KMS-11 (cell line): ENCODE measurements around the gene FBXO9.

Experiments
- H2AFZ ChIP-seq: fragments of 200-600 bp; sonication (generic); 2 replicates; pipeline ENCODE4 v1.6.1; 2016; ENCODE audit warnings: antibody characterized with exemption, mixed run types, low read depth
- H3K27ac ChIP-seq: fragments of 200-600 bp; sonication (generic); 2 replicates; pipeline ENCODE4 v1.6.1; 2016; ENCODE audit warnings: mild to moderate bottlenecking, mixed run types
- H3K27me3 ChIP-seq: fragments of 200-600 bp; sonication (generic); 2 replicates; pipeline ENCODE4 v1.6.1; 2017; ENCODE audit warnings: mild to moderate bottlenecking, low read depth, mixed run types, moderate library complexity; ENCODE audit not compliant: insufficient read depth
- H3K36me3 ChIP-seq: fragments of 200-600 bp; sonication (generic); 2 replicates; pipeline ENCODE4 v1.6.1; 2017; ENCODE audit warnings: mild to moderate bottlenecking, mixed run types; ENCODE audit not compliant: insufficient read depth
- H3K4me1 ChIP-seq: fragments of 200-600 bp; sonication (generic); 2 replicates; pipeline ENCODE4 v1.6.1; 2016; ENCODE audit warnings: mild to moderate bottlenecking, low read depth, mixed run types; ENCODE audit not compliant: poor library complexity, severe bottlenecking
- H3K4me2 ChIP-seq: fragments of 200-600 bp; sonication (generic); 2 replicates; pipeline ENCODE4 v1.7.0; 2016; ENCODE audit warnings: mild to moderate bottlenecking, mixed run types
- H3K4me3 ChIP-seq: fragments of 200-600 bp; sonication (generic); IDR thresholded peaks from 2 replicates; pipeline ENCODE4 v1.6.1; 2017; ENCODE audit warnings: low read depth, low read length, mixed read lengths; ENCODE audit not compliant: insufficient read depth
- H3K79me2 ChIP-seq: fragments of 200-600 bp; sonication (generic); 2 replicates; pipeline ENCODE4 v1.6.1; 2016; ENCODE audit warnings: low read depth, mixed run types; ENCODE audit not compliant: insufficient read depth
- H3K9ac ChIP-seq: fragments of 200-600 bp; sonication (generic); 2 replicates; pipeline ENCODE4 v1.6.1; 2016; ENCODE audit warnings: mild to moderate bottlenecking, mixed run types
- H4K20me1 ChIP-seq: fragments of 200-600 bp; sonication (generic); 2 replicates; pipeline ENCODE4 v1.6.1; 2016; ENCODE audit warnings: mild to moderate bottlenecking, mixed run types; ENCODE audit not compliant: insufficient read depth
- CTCF ChIP-seq: fragments of 200-600 bp; sonication (generic); conservative IDR thresholded peaks from 2 replicates; pipeline ENCODE4 v1.6.1; 2017; ENCODE audit warnings: low read depth, mild to moderate bottlenecking, antibody characterized with exemption, low read length, moderate library complexity, mixed read lengths

FBXO9 gene

GRCh38 chr6:53111865-53112264 lies 46.7 kb downstream of the FBXO9 start:
- Histone ChIP-seq H3K4me3 (no peak overlapping the region), H3K27me3 (no peaks in the 10 kb centered on the region), H2AFZ (no peak overlapping the region), H3K4me2 (peak overlapping the region; percentile 6; the same call in 1 of the 2 replicates), H3K4me1 (peaks cover 59% of the 10 kb centered on the region), H3K36me3 (no peaks in the 10 kb centered on the region), H3K27ac (no peak overlapping the region), H3K9ac (no peak overlapping the region), H3K79me2 (no peaks in the 10 kb centered on the region), H4K20me1 (no peaks in the 10 kb centered on the region)
- no peak for TF ChIP-seq CTCF

- no peaks in the 10 kb centered on the region for H3K79me2 ChIP-seq
- H3K27ac ChIP-seq = no peak overlapping the region
- no peak overlapping the region for H3K4me3 ChIP-seq
- no peak for TF ChIP-seq CTCF
- no peak overlapping the region for H3K9ac ChIP-seq
- peaks cover 57% of the 10 kb centered on the region for H3K4me1 ChIP-seq
- H4K20me1 ChIP-seq = no peaks in the 10 kb centered on the region
- H3K27me3 ChIP-seq = no peaks in the 10 kb centered on the region
- peak overlapping the region; percentile 6; the same call in 1 of the 2 replicates for H3K4me2 ChIP-seq
- H3K36me3 ChIP-seq = no peaks in the 10 kb centered on the region
- H2AFZ ChIP-seq = no peak overlapping the region
Measured at GRCh38 chr6:53112404-53112803, 47.2 kb downstream of the FBXO9 start.

GRCh38 chr6:53112871-53113270 lies 47.7 kb downstream of the FBXO9 start:
- Histone ChIP-seq H4K20me1 (no peaks in the 10 kb centered on the region), H3K9ac (no peak overlapping the region), H3K4me2 (peak overlapping the region; percentile 6; the same call in 1 of the 2 replicates), H2AFZ (no peak overlapping the region), H3K79me2 (no peaks in the 10 kb centered on the region), H3K27ac (no peak overlapping the region), H3K4me3 (no peak overlapping the region), H3K4me1 (peaks cover 52% of the 10 kb centered on the region), H3K27me3 (no peaks in the 10 kb centered on the region), H3K36me3 (no peaks in the 10 kb centered on the region)
- TF ChIP-seq CTCF = no peak

- Histone ChIP-seq H3K27ac (no peak overlapping the region), H3K79me2 (no peaks in the 10 kb centered on the region), H2AFZ (no peak overlapping the region), H3K27me3 (no peaks in the 10 kb centered on the region), H3K4me2 (no peak overlapping the region), H3K36me3 (no peaks in the 10 kb centered on the region), H4K20me1 (no peaks in the 10 kb centered on the region), H3K9ac (no peak overlapping the region), H3K4me3 (no peak overlapping the region), H3K4me1 (peaks cover 44% of the 10 kb centered on the region)
- TF ChIP-seq CTCF = no peak
Measured at GRCh38 chr6:53113742-53114141, 48.5 kb downstream of the FBXO9 start.
